Neural crest cell (in vitro differentiated cells): ENCODE results near the gene SIX5. TPM values are rescaled to one million over a fixed set of nuclear protein-coding genes. Genes with fewer than 3 reads are reported as not detected.
A peak's percentile ranks its signal among the peaks of the same experiment; 100 is the strongest.

Experiments
- DNase-seq: peaks from one replicate; pipeline ENCODE4 v3.0.0; 2021; ENCODE audit warnings: low read depth, mixed read lengths, low spot score
- H3K27ac Mint-ChIP-seq: one replicate; pipeline ENCODE4 v1.8.0; 2021; ENCODE audit warnings: mild to moderate bottlenecking, mixed read lengths; ENCODE audit not compliant: unreplicated experiment
- H3K27me3 Mint-ChIP-seq: 2 replicates; pipeline ENCODE4 v1.8.0; 2021; ENCODE audit warnings: low read depth, mild to moderate bottlenecking, mixed read lengths
- H3K36me3 Mint-ChIP-seq: 2 replicates; pipeline ENCODE4 v1.8.0; 2021; ENCODE audit warnings: low read depth, mild to moderate bottlenecking, mixed read lengths
- H3K4me1 Mint-ChIP-seq: 2 replicates; pipeline ENCODE4 v1.8.0; 2021; ENCODE audit warnings: mixed read lengths
- H3K4me3 Mint-ChIP-seq: one replicate; pipeline ENCODE4 v1.8.0; 2021; ENCODE audit warnings: mild to moderate bottlenecking, mixed read lengths
- H3K9me3 Mint-ChIP-seq: 2 replicates; pipeline ENCODE4 v1.8.0; 2021; ENCODE audit warnings: mixed read lengths
- total RNA-seq: library from RNA; stranded (reverse); gene quantifications from 2 replicates; pipeline ENCODE4 v1.2.1, GENCODE V29; 2021
- TF ChIP-seq, protein P1 (sequence below): fragments of 200-600 bp; sonication (generic); conservative IDR thresholded peaks from 2 replicates; pipeline ENCODE4 v1.5.0; 2021; ENCODE audit warnings: antibody characterized with exemption, mild to moderate bottlenecking

SIX5 gene
- total RNA-seq, 1 donor from 2014 or later = 38.6 TPM

DNA sequence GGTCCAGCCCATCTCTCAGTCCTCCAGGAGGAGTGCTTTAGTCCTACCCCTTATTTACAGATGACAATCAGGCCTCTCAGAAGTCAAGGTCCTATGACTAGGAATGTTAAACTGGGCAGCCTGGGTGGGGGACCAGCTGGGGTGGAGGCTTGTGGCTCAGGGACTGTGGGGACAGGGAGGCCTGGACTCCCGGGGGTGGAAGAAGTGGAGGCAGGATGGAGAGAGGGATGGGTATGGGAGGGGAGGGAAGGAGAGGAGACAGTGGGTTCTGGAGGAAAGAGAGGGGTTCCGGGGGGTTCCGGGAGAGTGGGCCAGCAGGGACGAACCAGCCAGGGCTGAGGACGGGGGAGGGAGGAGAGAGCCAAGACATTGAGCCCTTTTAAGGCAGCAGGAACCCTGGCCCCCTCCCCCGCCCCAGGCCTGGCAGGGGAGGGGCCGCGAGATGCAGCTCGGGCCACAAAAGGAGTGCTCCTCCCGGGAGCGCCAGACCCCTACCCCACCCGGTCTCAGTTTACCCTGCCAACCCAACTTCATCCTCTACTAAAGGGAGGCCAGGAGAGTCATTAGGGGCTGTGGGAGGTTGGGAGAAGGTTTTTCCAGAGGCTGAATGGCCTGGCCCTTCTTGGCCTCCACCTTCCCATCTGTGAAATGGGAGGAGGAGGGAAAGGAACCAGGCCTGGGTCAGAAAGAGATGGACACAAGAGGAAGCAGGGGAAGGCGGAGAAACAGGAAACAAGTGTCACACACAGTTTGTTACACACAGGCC, 11.6 kb upstream of the SIX5 start:
- peaks cover 12% of the 10 kb centered on the region for H3K36me3 Mint-ChIP-seq
- peak overlapping the region; percentile 81 for H3K27ac Mint-ChIP-seq
- peak overlapping the region; percentile 87 for H3K4me3 Mint-ChIP-seq
- H3K4me1 Mint-ChIP-seq = peaks cover 28% of the 10 kb centered on the region
- H3K9me3 Mint-ChIP-seq = no peaks in the 10 kb centered on the region
- DNase-seq = peak; percentile 5
- peaks cover 10% of the 10 kb centered on the region for H3K27me3 Mint-ChIP-seq
- TF ChIP-seq, protein P1, sequence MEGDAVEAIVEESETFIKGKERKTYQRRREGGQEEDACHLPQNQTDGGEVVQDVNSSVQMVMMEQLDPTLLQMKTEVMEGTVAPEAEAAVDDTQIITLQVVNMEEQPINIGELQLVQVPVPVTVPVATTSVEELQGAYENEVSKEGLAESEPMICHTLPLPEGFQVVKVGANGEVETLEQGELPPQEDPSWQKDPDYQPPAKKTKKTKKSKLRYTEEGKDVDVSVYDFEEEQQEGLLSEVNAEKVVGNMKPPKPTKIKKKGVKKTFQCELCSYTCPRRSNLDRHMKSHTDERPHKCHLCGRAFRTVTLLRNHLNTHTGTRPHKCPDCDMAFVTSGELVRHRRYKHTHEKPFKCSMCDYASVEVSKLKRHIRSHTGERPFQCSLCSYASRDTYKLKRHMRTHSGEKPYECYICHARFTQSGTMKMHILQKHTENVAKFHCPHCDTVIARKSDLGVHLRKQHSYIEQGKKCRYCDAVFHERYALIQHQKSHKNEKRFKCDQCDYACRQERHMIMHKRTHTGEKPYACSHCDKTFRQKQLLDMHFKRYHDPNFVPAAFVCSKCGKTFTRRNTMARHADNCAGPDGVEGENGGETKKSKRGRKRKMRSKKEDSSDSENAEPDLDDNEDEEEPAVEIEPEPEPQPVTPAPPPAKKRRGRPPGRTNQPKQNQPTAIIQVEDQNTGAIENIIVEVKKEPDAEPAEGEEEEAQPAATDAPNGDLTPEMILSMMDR = no peak

DNA sequence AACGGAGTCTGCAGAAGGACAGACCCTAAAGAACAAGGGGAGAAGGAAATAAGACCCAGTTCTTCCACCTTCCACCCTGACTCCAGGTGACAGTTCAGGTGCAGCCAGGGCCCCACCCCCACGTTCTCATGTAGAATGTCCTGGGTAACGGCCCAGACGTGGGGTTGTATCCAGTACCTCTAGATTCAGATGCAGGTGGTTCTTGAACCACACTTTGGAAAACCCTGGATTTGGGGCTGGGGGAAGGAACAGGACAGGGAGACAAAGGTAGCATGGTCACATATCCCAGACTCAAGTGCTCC, 11.0 kb upstream of the SIX5 start:
- DNase-seq = no peak
- H3K9me3 Mint-ChIP-seq = no peaks in the 10 kb centered on the region
- peak overlapping the region; percentile 87 for H3K4me3 Mint-ChIP-seq
- no peak overlapping the region for H3K27ac Mint-ChIP-seq
- peaks cover 12% of the 10 kb centered on the region for H3K36me3 Mint-ChIP-seq
- peaks cover 10% of the 10 kb centered on the region for H3K27me3 Mint-ChIP-seq
- TF ChIP-seq, protein P1 = no peak
- peaks cover 28% of the 10 kb centered on the region for H3K4me1 Mint-ChIP-seq

DNA sequence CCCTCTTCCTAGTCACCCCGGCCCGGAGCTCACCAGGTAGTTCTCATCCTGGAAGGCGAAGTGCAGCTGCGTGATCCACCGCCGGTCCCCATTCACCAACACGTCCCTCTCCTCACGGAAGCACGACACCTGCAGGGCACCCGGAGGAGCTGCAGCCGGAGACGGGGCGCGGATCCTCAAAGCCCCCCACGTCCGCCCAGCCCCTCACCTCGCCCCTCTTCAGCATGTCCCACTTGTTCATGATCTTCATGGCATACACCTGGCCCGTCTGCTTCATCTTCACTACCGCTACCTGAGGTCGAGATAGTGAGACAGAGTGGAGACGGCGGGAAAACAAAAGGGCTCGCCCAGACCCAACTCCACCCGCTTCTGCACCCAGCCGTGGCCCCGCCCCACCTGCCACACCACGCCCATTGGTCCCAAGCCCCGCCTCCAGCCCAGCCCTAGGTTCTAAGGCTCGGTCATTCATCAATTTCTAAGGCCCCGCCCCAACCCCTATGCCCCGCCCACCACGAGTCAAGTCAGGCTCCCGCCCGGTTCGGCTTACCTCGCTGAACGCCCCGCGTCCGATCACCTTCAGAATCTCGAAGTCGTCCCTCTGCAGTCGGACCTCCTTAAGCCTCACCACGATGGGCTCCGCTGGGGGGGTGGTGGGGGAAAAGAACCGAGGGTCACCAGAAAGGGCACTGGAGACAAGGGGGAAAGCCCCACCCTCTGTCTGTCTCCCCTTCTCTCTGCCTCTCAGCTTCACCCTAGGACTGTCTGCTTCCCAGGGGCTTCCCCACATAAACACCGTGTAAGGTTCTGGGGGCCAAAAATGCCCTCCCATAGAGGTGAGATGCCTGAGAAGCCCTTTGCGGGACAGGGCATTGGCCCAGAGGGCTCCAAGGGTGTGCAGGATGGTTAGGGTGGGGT, 10.4 kb upstream of the SIX5 start:
- TF ChIP-seq, protein P1 = peak; percentile 68
- H3K27me3 Mint-ChIP-seq = peaks cover 10% of the 10 kb centered on the region

GRCh38 chr19:45778010-45778661, 9.1 kb upstream of the SIX5 start:
- H3K27ac Mint-ChIP-seq = no peak overlapping the region
- peaks cover 12% of the 10 kb centered on the region for H3K36me3 Mint-ChIP-seq
- no peak for DNase-seq

More for the DNA sequence above, 10.4 kb upstream of the SIX5 start:
- H3K4me1 Mint-ChIP-seq = peaks cover 28% of the 10 kb centered on the region
- peaks cover 12% of the 10 kb centered on the region for H3K36me3 Mint-ChIP-seq
- H3K4me3 Mint-ChIP-seq = peak overlapping the region; percentile 87
- peak; percentile 84 for DNase-seq
- H3K27ac Mint-ChIP-seq = peak overlapping the region; percentile 96
- no peaks in the 10 kb centered on the region for H3K9me3 Mint-ChIP-seq

More at GRCh38 chr19:45778010-45778661, 9.1 kb upstream of the SIX5 start:
- Mint-ChIP-seq H3K9me3 (no peaks in the 10 kb centered on the region), H3K4me3 (peak overlapping the region; percentile 87), H3K4me1 (peaks cover 22% of the 10 kb centered on the region), H3K27me3 (peaks cover 10% of the 10 kb centered on the region)
- TF ChIP-seq, protein P1 = no peak
